HG02943 (cell line): Measurements from ENCODE around the gene RNASEH2A.
A peak's percentile ranks its signal among the peaks of the same experiment; 100 is the strongest.

Experiments
- ATAC-seq: cut with Tn5 transposase; IDR thresholded peaks from one replicate; pipeline ENCODE4 v1.9.1; 2021; ENCODE audit warnings: mild to moderate bottlenecking, low read depth, moderate library complexity; ENCODE audit not compliant: unreplicated experiment

The RNASEH2A gene

DNA sequence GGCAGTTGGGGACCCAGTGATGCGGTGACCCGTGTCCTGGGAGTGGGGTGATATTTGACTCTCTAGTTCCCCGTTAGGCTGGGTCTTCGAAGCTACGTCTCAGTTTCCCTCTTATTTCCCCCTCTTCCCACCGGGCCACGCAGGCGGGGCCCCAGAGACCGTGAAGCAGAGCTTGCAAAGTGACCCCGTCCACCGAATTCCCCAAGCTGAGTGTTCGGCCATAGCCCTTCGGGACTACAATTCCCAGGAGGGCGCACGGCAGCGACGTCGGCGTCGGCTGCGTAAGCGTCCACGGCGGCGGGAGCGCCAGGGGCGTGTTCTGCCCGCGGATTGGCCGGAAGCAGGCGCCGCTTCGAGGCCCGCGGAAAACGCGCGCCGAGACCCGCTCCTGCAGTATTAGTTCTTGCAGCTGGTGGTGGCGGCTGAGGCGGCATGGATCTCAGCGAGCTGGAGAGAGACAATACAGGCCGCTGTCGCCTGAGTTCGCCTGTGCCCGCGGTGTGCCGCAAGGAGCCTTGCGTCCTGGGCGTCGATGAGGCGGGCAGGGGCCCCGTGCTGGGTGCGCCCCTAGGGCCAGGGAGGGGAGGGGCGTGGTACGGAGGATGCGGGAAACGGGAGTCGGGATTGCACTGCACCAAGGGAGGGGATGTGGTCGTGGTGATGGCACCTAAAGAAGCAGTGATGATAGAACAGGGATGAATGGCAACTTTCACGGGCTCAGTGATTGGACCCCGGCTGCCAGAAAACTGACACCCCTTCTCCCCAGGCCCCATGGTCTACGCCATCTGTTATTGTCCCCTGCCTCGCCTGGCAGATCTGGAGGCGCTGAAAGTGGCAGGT lies at the start of gene RNASEH2A:
TSS of gene RNASEH2A (plus strand) at position 343 of the 840 bp plus-strand sequence. CDS start at position 433, 90 bp downstream.
- peak; percentile 73 for ATAC-seq

DNA sequence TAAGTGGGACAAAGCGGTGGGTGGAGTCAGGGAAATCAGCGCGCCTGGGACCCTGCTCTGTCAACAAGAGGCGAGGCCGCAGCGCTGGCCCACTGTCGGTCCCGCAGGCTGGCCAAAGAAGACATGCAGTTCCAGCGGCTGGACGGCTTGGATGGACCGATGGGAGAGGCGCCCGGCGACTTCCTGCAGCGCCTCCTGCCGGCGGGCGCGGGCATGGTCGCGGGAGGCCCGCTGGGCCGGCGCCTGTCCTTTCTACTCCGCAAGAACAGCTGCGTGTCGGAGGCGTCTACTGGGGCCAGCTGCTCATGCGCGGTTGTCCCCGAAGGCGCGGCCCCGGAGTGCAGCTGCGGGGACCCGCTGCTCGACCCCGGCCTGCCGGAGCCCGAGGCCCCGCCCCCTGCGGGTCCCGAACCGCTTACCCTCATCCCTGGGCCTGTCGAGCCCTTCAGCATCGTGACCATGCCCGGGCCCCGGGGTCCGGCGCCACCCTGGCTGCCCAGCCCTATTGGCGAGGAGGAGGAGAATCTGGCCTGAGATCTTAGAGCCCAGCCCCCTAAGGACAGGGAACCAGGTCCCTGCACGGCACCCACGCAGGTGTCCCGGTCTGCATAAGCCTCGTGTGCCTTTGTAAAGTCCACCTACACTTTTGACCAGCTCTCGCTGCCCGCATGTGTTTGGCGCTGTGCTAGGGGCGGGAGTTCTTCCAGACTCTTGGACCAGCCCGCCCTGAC lies 48.7 kb upstream of the RNASEH2A start:
- no peak for ATAC-seq

DNA sequence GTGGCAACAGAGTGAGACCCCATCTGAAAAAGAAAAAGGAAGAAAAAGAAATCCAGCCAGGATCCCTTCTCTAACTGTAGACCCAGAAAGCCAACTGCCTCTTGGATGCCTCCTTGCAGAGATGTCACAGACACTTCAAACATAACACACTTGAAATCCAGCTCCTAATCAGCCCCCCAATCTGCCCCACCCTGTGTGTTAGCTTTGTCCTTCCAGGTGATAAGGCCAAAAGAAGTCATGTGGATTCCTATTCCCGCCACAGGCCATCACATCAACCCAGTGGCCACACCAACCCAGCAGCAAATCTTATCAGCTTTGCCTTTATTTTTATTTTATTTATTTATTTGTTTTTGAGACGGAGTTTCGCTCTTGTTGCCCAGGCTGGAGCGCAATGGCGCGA lies 46.7 kb upstream of the RNASEH2A start:
- no peak for ATAC-seq

DNA sequence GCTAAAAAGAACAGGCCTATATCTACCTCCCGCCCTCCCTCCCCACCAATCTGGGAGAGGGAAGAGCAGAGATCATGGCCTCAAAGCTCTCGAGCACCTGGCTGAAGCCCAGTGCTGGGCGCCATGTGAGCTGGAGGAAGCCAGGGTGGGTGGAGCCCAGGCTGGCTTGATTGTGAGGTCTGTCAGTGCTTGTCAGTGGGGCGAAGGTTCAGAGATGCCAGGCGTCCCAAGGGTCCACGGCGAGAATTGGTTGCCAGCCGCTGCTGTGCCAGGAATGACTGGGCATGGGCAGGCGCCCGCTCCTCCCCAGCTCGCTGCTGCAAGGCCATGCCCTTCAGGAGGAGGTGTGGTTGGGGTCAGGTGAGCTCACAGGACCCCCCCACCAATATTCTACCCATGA lies 43.3 kb upstream of the RNASEH2A start:
- ATAC-seq = no peak

DNA sequence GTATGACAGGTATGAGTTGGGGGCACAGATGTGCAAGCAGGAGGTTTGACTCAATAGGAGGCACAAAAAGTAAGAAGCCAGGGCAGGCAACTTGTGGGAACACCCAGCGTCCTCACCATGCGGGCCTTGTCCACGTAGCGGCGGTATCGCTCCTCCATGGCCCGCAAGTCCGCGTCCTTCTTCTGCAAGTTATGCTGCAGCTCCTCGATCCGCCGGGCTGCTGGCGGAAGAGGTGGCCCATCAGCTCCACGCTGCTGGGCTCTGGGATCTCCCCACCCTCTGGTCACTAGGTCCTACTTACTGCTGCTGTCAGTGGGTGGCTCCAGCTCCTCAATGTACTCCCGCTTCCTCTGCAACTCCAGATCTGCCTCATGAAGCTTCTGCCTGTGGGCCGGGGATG lies 41.7 kb upstream of the RNASEH2A start:
- no peak for ATAC-seq

DNA sequence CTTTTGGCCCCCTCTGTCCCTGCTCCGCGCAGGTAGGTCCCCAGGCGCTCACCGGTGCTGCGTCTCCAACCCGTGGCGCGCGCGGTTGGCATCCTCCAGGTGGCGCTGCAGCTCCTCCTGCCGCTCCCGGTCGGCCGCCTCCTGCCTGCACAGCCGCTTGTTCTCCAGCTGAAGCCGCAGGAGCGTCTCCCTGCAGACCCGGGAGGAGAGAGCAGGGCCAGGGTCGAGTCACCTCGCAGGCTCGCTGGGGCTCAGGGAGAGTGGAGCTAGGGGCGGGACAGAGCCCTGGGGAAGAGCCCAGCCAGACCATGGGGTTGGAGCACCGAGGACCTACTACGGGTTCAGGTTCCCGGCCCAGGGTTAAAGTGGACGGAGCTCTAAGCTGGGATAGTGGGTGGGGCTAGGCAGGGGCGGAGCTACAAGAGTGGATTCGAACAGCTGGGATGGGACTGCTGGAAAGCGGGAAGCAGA lies 40.3 kb upstream of the RNASEH2A start:
- ATAC-seq = no peak

DNA sequence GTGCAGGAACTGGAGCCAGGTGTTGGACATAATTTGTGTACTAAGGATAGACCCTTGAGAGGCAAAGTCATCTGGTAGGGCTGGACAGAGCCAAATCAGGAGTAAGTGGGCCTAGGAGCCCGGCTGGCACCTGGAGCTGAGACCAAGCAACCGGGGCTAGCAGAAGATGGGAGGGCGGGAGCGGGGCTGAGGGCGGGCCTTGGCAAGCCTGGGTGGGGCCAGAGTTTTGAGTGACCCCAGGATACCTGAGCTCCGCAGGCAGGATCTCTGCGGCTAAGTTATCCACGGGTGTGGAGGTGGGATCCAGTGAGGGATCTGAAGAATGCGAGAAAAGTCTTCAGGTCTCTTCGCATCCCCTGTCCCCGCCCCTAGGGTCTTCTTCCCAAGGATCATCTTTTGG lies 39.2 kb upstream of the RNASEH2A start:
- ATAC-seq = no peak

DNA sequence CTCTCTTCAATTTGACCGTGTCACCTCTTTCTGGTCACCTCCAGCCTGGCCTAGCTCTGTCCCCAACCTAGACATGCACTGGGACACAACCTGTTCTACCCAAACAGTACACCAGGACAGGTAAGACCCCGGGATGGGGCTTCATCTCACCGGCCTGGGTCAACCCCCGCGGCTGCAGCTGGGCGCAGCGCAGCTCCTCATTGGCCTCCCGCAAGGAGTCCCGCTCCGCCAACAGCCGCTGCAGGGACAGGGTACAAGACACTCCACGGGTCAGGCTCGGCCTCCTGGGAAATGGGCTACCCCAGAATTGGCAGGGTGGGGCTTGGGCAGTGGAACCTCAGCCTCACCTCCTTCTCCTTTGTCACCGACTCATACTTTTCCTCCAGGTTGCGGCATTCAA lies 38.7 kb upstream of the RNASEH2A start:
- ATAC-seq = no peak

DNA sequence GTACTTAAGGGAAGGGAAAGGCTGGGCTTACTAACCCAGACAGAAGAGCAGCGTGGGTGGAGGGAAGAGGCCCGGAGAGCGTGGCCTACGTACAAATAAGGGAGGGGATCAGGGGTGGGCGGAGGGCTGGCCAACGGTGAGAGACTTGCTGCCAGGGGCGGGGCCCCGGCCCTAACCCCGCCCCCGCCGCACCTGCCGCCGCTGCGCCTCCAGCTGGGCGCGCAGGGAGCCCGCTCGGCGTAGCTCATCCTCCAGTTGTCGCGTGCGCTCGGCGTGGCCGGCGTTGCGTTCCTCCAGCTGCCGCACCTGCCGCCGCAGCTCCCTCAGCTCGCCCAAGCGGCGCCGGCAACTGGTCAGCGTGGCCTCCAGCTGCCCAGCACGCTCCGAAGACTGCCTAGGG lies 36.7 kb upstream of the RNASEH2A start:
- ATAC-seq = no peak

DNA sequence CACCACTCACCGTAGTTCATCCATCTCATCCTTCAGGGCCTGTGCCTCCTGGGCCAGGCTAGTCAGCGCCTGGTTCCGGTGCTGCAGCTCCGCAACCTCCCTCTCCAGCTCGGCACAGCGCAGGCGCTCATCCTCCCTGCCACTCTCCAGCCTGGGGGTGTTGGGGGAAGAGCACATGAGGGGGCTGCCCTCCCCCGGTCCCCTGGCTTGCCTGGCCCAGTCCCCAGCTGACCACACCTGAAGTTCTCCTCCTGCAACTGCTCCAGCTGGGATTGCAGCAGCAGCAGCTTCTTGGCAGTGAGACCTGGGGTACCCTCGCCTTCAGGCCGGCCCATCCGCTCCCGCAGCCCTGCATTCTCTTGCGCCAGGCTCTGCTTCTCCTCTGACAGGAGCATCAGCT lies 35.5 kb upstream of the RNASEH2A start:
- ATAC-seq = no peak

DNA sequence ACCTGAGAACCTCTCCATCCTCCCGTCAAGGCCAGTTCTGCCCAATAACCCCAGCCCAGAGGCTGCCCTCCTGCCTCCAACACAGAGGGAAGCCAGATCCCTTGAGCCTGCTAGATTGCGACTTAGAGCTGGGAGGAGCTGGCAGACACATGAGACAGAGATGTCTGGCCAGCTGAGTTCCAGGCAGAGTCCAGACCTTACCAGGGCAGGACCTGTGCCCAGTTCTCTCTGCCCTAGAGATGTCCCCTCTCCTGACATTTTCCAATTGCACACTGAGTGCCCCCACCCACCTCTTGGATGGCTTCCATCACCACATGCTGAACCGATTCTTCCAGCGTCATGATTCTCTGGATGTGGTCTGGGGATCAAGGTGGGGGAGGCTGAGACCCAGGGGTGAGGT lies 34.1 kb upstream of the RNASEH2A start:
- no peak for ATAC-seq

DNA sequence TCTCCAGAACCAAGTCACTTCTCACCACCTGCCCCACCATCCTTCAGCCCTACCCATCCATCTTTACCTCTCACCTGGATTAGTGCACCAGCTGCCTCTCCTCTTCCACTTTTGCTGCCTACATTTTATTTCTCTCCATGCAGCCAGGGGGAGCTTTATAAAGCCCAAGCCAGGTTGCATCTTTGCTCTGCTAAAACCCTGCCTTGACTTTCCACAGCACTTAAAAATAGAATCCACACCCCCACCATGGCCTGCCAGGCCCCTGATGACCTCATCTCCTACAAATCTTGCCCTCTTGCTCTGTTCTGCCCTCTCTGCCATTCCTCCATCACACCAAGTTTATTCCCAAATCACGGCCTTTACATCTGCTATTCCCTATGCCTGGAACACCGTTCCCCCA lies 32.8 kb upstream of the RNASEH2A start:
- ATAC-seq = no peak

DNA sequence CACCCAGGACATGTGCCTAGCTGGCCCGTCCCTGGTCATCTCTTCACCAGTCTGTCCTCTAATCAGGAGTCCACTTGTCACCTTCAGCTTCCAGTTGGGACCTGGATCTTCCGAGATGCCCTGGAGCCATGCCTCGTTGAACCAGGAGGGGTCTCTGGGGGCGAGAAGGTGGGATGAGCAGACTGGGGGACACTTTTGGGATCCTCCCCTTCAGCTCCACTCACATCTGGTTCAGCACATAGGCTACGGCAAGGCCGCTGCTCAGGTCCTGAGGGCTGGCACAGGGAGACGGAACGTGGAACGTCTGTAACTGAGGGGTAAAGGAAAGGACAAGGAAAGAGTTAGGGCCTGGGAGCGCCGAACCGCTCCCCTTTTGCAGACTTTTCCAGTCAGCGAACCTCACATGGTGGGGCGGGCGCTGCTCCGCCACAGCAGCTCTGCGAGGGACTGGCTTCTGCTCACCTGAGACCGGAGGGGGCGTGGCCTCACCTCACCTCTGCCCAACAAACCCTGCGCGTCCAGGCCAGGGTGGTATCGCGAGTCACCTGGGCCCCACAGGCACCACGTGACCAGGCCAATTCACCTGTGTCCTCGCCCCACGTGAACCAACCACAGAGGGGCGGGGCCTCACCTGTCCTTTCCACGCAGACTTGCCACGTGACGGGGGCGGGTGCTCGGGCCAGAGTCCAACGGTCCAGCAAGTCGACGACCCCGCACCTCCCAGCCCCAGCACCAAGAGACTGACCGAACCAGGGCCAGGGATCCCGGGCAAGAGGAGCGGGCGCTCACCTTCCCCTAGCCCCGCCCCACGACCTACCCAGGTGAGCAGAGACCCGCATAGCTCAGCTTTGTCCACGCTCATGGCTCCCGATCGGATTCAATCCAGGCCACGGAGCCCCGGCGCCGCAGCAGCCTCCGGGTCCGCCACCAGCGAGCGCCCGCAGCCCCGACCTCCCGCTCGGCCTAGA lies 31.5 kb upstream of the RNASEH2A start, which contains the start of gene HOOK2:
TSS of gene HOOK2 (minus strand) at position 965 of the 968 bp plus-strand sequence. CDS start at position 862, 103 bp downstream.
- peak; percentile 10 for ATAC-seq

DNA sequence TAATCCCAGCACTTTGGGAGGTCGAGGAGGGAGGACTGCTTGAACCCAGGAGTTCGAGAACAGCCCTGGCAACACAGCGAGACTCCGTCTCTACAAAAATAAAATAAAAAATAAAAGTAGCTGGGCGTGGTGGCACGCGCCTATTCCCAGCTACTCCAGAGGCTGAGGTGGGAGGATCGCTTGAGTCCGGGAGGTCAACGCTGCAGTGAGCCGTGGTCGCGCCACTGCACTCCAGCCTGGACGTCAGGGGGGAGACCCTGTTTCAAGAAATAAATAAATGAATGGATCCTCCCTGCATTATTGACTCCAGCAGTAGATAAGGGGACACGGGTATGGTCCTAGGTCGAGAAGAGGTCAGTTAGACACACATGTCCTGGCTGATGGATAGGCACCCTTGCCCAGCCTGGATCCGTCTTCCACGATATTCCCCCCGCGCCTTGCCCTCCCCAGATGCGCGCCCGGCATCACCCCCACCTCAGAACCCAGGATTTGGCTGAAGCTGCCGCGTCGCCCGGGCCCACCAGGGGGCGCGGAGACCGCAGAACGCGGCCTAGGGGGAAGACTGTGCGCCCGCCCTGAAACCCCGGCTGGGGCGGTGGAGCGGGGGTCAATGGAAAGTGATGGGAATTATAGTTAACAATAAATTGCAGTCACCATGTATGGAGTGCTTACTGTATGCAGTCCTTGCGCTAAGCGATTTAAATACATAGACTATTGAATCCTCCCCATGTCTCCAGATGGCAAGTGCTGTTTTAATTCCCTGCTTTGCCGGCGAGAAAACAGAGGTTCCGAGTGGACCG lies 29.0 kb upstream of the RNASEH2A start:
- no peak for ATAC-seq

DNA sequence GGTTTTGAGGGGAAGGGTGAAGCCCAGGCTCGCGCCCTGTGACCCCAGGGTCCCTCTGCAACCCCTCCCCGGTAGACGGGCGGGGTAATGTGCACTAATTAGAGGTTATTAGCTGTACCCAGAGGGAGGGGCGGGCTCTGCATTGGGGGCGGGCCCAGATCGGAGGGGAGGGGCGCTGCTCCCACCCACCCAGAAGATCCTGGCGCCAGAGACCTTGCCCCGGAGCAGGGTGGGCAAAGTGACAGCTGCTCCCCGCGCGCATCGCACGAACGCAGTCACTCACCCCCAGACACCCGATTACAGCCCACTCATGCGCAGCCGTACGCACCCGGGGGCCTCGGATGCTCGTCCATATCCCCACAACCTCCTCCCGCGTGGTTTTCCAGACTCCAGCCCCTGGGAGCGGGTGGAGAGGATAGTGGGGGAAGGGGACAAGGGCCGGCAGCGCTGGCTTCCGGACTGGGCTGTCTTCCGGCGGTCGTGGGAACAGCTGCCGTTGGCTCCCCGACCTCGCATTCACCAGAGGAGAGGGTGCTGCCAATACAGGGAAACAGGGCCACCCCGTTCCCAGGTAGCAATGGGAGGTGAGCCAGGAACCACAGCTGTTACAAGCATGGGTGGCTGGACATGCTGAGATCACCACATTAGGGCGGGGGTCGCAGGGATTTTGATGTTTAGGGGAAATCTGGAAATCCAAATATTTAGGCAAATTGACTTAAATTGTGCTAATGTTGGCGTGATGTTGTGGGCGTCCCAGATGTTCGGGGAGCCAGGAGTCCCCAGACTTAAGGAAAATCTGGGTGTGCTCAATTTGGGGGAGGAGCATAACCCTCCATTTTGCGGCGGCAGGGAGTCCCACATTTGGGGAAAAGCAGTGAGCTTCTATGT lies 28.1 kb upstream of the RNASEH2A start:
- no peak for ATAC-seq

DNA sequence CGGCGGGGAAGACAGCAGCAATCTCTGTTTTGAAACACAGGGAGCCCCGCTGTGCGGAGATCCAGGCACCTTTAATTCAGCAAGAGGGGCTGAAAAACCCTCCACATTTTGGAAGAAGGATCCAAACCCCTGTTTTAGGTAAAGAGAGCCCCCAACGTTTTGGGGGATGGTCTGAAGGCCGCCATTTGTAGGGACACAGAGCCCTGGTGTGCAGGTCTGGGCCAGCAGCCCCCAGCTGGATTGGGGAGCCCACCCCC lies 27.6 kb upstream of the RNASEH2A start:
- no peak for ATAC-seq

DNA sequence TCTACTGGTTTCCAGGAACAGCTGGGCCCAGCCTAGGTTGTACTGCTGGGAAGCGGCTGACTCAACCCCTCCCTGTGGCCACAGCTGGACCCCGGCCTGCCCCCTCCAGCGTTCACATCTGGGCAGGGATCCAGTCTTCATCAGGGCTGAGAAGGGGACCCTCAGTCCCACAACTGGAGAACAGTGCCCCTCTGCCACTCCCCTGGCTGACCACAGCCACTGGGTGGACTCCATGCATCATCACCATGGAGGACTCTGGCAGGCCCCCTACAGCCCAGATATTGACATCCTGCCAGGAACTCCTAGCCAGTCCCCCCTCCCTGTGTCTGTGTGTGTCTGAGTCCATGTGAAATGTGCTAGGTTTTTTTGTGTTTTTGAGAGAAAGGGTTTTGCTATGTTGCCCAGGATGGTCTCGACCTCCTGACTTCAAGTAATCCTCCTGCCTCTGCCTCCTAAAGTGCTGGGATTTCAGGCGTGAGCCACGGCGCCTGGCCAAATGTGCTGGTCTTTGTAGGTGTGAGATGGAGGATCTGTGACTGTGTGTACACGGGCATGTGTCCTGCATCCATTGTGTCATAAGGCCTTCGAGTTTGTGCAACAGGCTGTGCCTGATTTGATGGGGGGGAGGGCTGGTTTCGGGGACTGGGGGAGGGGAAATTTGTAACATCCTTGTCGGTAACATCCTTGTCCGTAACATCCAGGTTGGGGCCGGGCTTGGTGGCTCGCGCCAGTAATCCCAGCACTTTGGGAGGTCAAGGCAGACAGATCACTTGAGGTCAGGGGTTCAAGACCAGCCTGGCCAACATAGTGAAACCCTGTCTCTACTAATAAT lies 27.0 kb upstream of the RNASEH2A start:
- no peak for ATAC-seq

DNA sequence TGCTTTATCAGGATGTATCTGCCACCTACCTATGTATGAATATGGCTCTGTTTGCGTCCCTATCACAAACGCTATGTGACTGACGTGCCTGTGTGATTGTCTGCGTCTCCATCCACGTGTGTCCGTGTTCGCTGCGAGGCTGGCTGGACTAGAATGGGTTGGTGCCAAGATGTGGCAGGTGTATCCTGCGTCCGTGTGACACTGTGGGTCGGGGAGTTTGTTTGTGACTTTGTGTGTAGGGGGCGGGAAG lies 24.3 kb upstream of the RNASEH2A start:
- no peak for ATAC-seq
